Head of caudate nucleus (tissue), 42 donors: ENCODE data around the gene DNAJB9.

Source experiments
- DNase-seq, 42 donors: peaks; one replicate each; pipeline versions ENCODE4 v3.0.0 to v3.0.0-alpha.2; 2020 to 2021; ENCODE audit warnings: mixed read lengths in 7 of 42
- intact Hi-C: fragments of 100-400 bp; cut with DNase I; formaldehyde crosslinking; loops from one replicate; pipeline ENCODE4 v1.15.0; 2022

The DNAJB9 gene

DNA sequence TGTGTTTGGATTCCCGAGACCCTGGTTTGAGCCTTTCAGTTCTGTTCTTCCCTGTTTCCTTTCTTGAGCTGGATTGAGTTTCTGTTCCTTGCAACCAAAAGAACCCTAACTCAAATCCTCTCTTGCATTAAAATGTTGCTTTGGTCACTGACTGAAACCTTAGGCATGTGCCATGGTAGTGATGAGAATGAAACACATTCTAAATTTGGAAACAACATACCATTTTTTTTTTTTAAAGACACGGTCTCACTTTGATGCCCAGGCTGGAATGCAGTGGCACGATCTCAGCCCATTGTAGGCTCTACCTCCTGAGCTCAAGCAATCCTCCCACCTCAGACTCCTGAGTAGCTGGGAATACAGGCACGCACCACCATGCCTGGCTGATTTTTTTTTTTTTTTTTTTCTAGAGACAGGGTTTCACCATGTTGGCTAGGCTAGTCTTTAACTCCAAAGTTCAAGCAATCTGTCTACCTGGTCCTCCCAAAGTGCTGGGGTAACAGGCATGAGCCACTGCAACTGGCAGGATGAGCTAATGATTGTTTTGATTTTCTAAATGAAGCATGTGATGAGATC is 8.5 kb upstream of the DNAJB9 start:
- DNase-seq = no peak
- intact Hi-C loops = no loop called here

- DNase-seq = no peak
- intact Hi-C loops = no loop called here
Measured at GRCh38 chr7:108565987-108566386, 3.7 kb upstream of the DNAJB9 start.

DNA sequence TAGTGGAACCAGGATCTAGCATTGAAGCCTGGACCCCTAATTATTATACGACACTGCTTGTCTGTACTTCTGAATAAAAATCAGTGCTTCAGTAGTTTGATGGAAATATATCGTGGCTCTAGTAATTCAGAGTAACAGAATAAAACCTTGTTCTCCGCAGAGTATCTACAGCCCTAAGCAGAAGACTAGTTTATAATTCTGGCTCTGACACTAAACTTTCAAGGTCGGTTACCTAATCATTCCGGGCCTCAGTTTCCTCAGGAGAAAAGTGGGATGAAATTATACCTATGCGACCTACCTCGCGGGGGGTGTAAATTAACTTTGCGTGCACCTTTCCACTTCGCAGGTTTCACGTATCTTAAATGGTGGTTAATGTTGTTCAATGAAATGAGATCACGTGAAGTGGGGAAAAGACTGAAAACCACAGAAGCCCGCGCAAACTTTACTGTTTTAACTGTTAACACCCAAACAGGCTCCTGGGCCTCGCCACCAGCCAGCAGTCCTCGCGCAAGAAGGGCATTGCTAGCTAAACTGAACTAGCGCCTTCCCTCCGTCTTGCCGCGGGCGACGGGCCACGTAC is 783 bp upstream of the DNAJB9 start:
- intact Hi-C loops = loop anchor here (2.0 kb wide), 1 partner anchor 42 kb away; the partner anchor contains the start of gene PNPLA8

GRCh38 chr7:108570146-108570755 is 577 bp downstream of the DNAJB9 start:
- DNase-seq = peak in 40 of 42 donors; percentile 4 to 72 (median 35)
- intact Hi-C loops = no loop called here

More for the DNA sequence above, 783 bp upstream of the DNAJB9 start:
- DNase-seq = no peak

- DNase-seq = no peak
- intact Hi-C loops = no loop called here
Measured at GRCh38 chr7:108572480-108572879, 2.8 kb downstream of the DNAJB9 start.

- intact Hi-C loops = no loop called here
- no peak for DNase-seq
Measured at GRCh38 chr7:108575156-108575555, 5.5 kb downstream of the DNAJB9 start.

GRCh38 chr7:108576116-108576515 is 6.4 kb downstream of the DNAJB9 start:
- intact Hi-C loops = no loop called here
- no peak for DNase-seq

DNA sequence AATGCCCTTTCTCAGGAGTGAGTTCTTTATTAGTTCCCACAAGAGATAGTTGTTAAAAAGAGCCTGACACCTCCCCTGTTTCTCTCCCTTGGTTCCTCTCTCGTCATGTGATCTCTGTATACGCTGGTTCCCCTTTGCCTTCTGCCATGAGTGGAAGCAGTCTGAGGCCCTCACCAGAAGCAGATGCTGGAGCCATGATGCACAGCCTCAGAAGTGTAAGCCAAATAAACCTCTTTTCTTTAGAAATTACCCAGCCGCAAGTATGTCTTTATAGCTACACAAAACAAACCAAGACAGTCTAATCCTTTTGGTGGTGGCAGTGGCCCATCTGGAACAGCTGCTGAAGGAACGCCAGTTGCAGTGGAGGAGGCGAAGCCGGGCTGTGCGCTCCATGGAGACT is 9.3 kb downstream of the DNAJB9 start:
- no peak for DNase-seq
- intact Hi-C loops = no loop called here

DNA sequence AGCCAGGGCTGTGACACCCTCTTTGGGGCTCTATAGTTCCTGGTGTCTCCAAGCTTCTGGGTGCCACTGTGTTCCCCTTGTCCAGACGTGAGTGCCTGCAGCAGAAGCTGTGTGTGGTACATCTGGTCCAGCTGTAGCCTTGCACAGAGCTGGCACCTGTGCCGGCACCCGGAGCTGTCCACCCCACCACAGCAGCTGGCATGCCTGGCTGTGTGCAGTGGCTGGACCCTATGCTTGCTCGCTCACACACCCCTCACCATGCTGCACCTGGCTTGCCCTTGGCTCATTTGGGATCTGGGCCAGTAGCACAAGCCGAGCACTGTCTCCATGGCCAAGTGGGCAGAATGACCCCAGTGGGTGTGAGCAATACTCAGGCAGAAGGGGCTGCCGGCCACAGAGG is 10.6 kb downstream of the DNAJB9 start:
- intact Hi-C loops = no loop called here
- no peak for DNase-seq

DNA sequence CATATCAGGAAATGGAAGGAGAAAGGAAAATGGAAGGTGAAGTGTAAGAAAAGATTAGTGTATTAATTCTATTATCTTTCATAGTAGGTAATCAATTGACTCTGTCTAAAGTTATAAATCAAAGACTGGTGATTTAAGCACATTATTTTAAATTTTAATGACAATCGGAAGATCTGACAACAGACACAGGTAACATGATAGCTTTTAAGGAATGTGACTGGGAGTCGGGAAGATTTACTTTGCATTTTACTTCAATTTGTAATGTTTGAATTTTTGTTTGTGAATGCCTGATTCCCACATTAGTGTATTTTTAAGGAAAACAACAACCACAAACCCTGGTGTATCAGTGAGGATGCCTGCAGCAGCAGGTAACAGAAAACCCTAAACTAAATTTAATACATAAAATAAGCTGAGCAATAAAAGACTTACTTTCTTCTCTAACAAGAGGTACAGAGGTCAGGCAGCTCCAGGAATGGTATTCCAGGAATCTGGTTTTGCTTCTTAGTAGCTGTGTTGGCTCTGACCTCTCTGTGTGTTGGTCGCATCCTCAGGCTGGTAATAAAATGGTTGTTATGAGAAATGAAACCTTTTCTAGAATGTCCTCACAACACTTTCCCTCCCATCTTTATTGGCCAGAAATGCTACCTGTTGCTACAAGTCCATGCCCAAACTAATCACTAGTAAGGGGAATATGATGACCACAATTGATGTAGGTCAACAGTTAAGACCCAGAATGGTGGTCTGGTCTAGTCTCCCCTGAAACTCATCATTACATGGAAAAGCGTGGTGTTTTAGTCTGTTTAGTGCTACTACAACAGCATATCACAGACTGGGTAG is 12.2 kb downstream of the DNAJB9 start:
- intact Hi-C loops = no loop called here

DNA sequence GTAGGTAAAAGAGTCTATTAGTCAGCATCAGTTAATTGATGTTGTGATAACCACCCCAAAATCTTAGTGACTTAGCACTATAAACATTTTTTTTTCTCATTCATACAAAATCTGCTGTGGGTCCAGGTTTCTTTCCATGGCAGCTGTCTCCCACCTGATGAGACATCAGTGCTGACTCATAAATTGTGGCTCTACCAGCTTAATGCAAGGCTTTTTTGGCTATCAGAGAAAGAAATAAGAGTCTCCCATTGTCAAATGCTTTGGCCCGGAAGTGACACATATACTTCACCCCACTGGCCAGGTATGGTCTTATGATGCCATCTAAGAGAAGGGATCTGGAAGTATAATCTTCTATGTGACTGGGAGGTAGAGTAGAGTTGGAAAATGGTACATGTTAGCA is 14.5 kb downstream of the DNAJB9 start:
- intact Hi-C loops = no loop called here
- no peak for DNase-seq

More for the DNA sequence above, 12.2 kb downstream of the DNAJB9 start:
- DNase-seq = no peak

DNA sequence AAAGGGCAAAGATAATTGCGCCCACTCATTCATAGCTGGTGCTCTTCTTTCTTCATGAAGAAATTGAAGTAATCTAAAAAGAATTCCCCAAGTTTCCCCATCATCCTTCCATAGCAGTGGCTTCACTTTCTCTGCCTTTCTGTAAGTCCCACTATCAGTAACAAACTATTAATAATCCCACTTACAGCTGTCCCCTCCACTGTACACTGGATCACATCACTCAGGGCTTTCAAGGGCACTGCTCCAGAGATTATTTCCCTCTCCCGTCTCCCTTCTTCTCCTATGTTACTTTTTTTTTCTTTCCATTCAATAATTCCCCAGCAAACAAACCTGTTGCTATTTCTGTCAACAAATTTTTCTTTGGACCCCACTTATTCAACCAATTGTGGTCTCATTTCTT is 16.2 kb downstream of the DNAJB9 start:
- DNase-seq = no peak
- intact Hi-C loops = no loop called here

DNA sequence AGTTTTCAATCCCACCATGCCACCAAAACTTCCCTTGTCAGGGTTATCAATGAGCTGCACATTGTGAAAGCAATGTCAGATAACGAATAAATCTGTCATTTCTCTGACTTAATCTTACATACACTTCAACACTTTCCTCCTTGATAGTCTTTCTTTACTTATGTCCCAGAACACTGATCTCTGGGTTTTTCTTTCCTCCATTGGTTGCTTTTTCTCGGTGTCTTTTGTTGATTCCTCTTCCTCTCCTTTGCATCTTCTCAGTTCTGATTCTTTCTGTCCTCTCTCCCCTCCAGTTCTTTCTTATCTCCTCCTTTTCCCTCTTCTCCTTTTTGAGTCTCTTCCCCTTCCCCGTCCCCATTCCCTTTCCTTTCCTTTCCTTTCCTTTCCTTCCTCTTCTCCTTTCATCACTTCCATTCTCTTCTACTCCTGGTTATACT is 16.6 kb downstream of the DNAJB9 start:
- no peak for DNase-seq
- intact Hi-C loops = no loop called here

GRCh38 chr7:108589199-108589598 is 19.5 kb downstream of the DNAJB9 start:
- no peak for DNase-seq
- intact Hi-C loops = no loop called here

GRCh38 chr7:108589874-108590273 is 20.2 kb downstream of the DNAJB9 start:
- intact Hi-C loops = no loop called here
- DNase-seq = no peak

DNA sequence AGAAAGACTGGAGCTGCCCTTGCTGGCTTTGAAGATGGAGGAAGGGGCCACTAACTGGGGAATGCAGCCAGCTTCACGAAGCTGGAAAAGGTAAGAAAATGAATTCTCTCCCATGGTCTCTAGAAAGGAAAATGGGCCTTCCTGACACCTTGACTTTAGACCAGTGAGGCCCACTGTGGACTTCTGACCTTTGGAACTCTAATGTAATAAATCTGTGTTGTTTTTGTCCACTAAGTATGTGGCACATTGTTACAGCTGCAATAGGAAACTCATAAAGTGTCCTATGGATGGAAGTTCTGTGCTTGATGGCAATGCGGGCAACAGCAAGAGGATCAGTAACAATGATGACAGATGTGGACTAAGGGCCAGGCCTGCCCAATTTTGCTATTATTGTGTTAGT is 20.9 kb downstream of the DNAJB9 start:
- intact Hi-C loops = no loop called here
- no peak for DNase-seq

GRCh38 chr7:108592646-108593201 is 23.1 kb downstream of the DNAJB9 start:
- intact Hi-C loops = no loop called here
- DNase-seq = peak in 40 of 42 donors; percentile 12 to 81 (median 54)

DNA sequence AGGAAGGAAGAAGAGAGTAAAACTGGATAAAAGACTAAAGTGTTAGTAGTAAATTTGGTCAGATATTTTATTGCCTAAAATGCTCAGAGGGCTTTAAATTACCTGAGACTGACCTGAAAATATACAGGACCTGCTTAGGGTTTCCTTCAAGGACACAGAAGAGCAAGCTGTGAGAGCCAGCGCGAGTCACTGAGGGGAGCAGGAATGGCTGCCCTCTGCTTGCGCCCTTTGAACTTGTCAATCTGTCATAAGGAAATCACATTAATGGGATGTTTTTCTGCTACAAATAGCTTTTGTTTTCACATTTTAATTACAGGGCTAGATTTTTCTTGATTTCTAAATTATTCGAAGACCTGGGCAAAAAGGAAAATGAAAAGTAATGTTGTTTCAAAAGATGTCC is 26.9 kb downstream of the DNAJB9 start:
- DNase-seq = peak in 1 of 42 donors; percentile 31
- intact Hi-C loops = no loop called here

- intact Hi-C loops = no loop called here
- DNase-seq = peak in 34 of 42 donors; percentile 6 to 78 (median 40)
Measured at GRCh38 chr7:108598153-108598552, 28.5 kb downstream of the DNAJB9 start.
